HEK293 (cell line): ENCODE results near the gene VASP.

Source experiments
- EGR2 ChIP-seq: fragments of 450-650 bp; formaldehyde crosslinking; IDR thresholded peaks from 2 replicates; pipeline ENCODE4 v1.5.1; 2016; ENCODE audit warnings: low read depth, missing biosample characterization, missing genetic modification characterization
- FEZF1 ChIP-seq: fragments of 450-650 bp; formaldehyde crosslinking; IDR thresholded peaks from 2 replicates; pipeline ENCODE4 v1.5.1; 2016; ENCODE audit warnings: missing biosample characterization, missing genetic modification characterization
- HOXC10 ChIP-seq: sonication (generic); formaldehyde crosslinking; IDR thresholded peaks from 2 replicates; pipeline ENCODE4 v1.8.1; 2023; ENCODE audit warnings: mild to moderate bottlenecking, missing genetic modification reagents
- KLF10 ChIP-seq: fragments of 450-650 bp; IDR thresholded peaks from 2 replicates; pipeline ENCODE4 v1.5.1; 2018; ENCODE audit warnings: missing biosample characterization, mild to moderate bottlenecking, missing genetic modification characterization
- KLF8 ChIP-seq: fragments of 450-650 bp; formaldehyde crosslinking; IDR thresholded peaks from 2 replicates; pipeline ENCODE4 v1.5.1; 2016; ENCODE audit warnings: missing biosample characterization, missing genetic modification characterization
- PRDM6 ChIP-seq: fragments of 450-650 bp; formaldehyde crosslinking; IDR thresholded peaks from 2 replicates; pipeline ENCODE4 v1.5.1; 2017; ENCODE audit warnings: missing biosample characterization, missing genetic modification characterization
- SCRT1 ChIP-seq: fragments of 450-650 bp; formaldehyde crosslinking; IDR thresholded peaks from 2 replicates; pipeline ENCODE4 v1.5.1; 2016; ENCODE audit warnings: missing biosample characterization, missing genetic modification characterization, borderline replicate concordance
- SCRT2 ChIP-seq: fragments of 450-650 bp; formaldehyde crosslinking; IDR thresholded peaks from 2 replicates; pipeline ENCODE4 v1.5.1; 2016; ENCODE audit warnings: missing biosample characterization, missing genetic modification characterization
- SETDB1 ChIP-seq: IDR thresholded peaks from one replicate; pipeline ENCODE4 v1.6.1; 2017; ENCODE audit warnings: mild to moderate bottlenecking, low read length, moderate library complexity, mixed read lengths; ENCODE audit not compliant: insufficient read length
- ZBTB20 ChIP-seq: fragments of 450-650 bp; formaldehyde crosslinking; IDR thresholded peaks from 2 replicates; pipeline ENCODE4 v1.5.1; 2016; ENCODE audit warnings: missing biosample characterization, missing genetic modification characterization
- ZBTB8A ChIP-seq: fragments of 450-650 bp; formaldehyde crosslinking; IDR thresholded peaks from 2 replicates; pipeline ENCODE4 v1.5.1; 2016; ENCODE audit warnings: missing biosample characterization, missing genetic modification characterization
- ZFHX2 ChIP-seq: fragments of 450-650 bp; formaldehyde crosslinking; conservative IDR thresholded peaks from 2 replicates; pipeline ENCODE4 v1.5.1; 2016; ENCODE audit warnings: missing biosample characterization, missing genetic modification characterization
- ZFP41 ChIP-seq: fragments of 450-650 bp; formaldehyde crosslinking; IDR thresholded peaks from 2 replicates; pipeline ENCODE4 v1.5.1; 2016; ENCODE audit warnings: missing biosample characterization, missing genetic modification characterization, borderline replicate concordance
- ZNF112 ChIP-seq: fragments of 450-650 bp; formaldehyde crosslinking; IDR thresholded peaks from 2 replicates; pipeline ENCODE4 v1.5.0; 2017; ENCODE audit warnings: missing biosample characterization, missing genetic modification characterization
- ZNF140 ChIP-seq: fragments of 450-650 bp; formaldehyde crosslinking; IDR thresholded peaks from 2 replicates; pipeline ENCODE4 v1.5.1; 2016; ENCODE audit warnings: missing biosample characterization, missing genetic modification characterization
- ZNF174 ChIP-seq: fragments of 450-650 bp; formaldehyde crosslinking; IDR thresholded peaks from 2 replicates; pipeline ENCODE4 v1.5.0; 2017; ENCODE audit warnings: missing biosample characterization, mild to moderate bottlenecking, missing genetic modification characterization
- ZNF2 ChIP-seq: fragments of 450-650 bp; formaldehyde crosslinking; IDR thresholded peaks from 2 replicates; pipeline ENCODE4 v1.5.1; 2016; ENCODE audit warnings: missing biosample characterization, missing genetic modification characterization
- ZNF211 ChIP-seq: fragments of 450-650 bp; formaldehyde crosslinking; IDR thresholded peaks from 2 replicates; pipeline ENCODE4 v1.5.1; 2016; ENCODE audit warnings: low read depth, missing biosample characterization, missing genetic modification characterization
- ZNF248 ChIP-seq: fragments of 450-650 bp; formaldehyde crosslinking; IDR thresholded peaks from 2 replicates; pipeline ENCODE4 v1.5.1; 2017; ENCODE audit warnings: missing biosample characterization, missing genetic modification characterization
- ZNF292 ChIP-seq: fragments of 450-650 bp; formaldehyde crosslinking; IDR thresholded peaks from 2 replicates; pipeline ENCODE4 v1.5.1; 2016; ENCODE audit warnings: low read depth, missing biosample characterization, missing genetic modification characterization, borderline replicate concordance
- ZNF354C ChIP-seq: fragments of 450-650 bp; formaldehyde crosslinking; IDR thresholded peaks from 2 replicates; pipeline ENCODE4 v1.5.1; 2016; ENCODE audit warnings: missing biosample characterization, missing genetic modification characterization, low read depth, borderline replicate concordance
- ZNF404 ChIP-seq: fragments of 450-650 bp; formaldehyde crosslinking; IDR thresholded peaks from 2 replicates; pipeline ENCODE4 v1.5.1; 2017; ENCODE audit warnings: missing biosample characterization, missing genetic modification characterization
- ZNF548 ChIP-seq: fragments of 450-650 bp; formaldehyde crosslinking; IDR thresholded peaks from 2 replicates; pipeline ENCODE4 v1.5.1; 2016; ENCODE audit warnings: missing biosample characterization, missing genetic modification characterization
- ZNF585B ChIP-seq: fragments of 450-650 bp; formaldehyde crosslinking; IDR thresholded peaks from 2 replicates; pipeline ENCODE4 v1.5.1; 2016; ENCODE audit warnings: missing biosample characterization, missing genetic modification characterization
- ZNF654 ChIP-seq: fragments of 450-650 bp; formaldehyde crosslinking; IDR thresholded peaks from 2 replicates; pipeline ENCODE4 v1.5.1; 2016; ENCODE audit warnings: low read depth, missing biosample characterization, missing genetic modification characterization
- ZNF658 ChIP-seq: fragments of 450-650 bp; formaldehyde crosslinking; IDR thresholded peaks from 2 replicates; pipeline ENCODE4; 2016; ENCODE audit warnings: missing biosample characterization, missing genetic modification characterization
- ZNF664 ChIP-seq: fragments of 450-650 bp; formaldehyde crosslinking; IDR thresholded peaks from 2 replicates; pipeline ENCODE4 v1.5.1; 2016; ENCODE audit warnings: missing biosample characterization, missing genetic modification characterization
- ZNF677 ChIP-seq: fragments of 450-650 bp; IDR thresholded peaks from 2 replicates; pipeline ENCODE4 v1.5.0; 2018; ENCODE audit warnings: missing biosample characterization, mild to moderate bottlenecking, missing genetic modification characterization, moderate library complexity
- ZNF707 ChIP-seq: fragments of 450-650 bp; formaldehyde crosslinking; IDR thresholded peaks from 2 replicates; pipeline ENCODE4 v1.5.1; 2016; ENCODE audit warnings: missing biosample characterization, missing genetic modification characterization
- ZNF792 ChIP-seq: fragments of 450-650 bp; formaldehyde crosslinking; IDR thresholded peaks from 2 replicates; pipeline ENCODE4 v1.5.1; 2016; ENCODE audit warnings: missing biosample characterization, missing genetic modification characterization
- ZNF837 ChIP-seq: fragments of 450-650 bp; formaldehyde crosslinking; IDR thresholded peaks from 2 replicates; pipeline ENCODE4 v1.5.1; 2016; ENCODE audit warnings: missing biosample characterization, missing genetic modification characterization
- TF ChIP-seq, protein P1 (sequence below): fragments of 450-650 bp; formaldehyde crosslinking; IDR thresholded peaks from 2 replicates; pipeline ENCODE4 v1.5.1; 2016; ENCODE audit warnings: missing biosample characterization, missing genetic modification characterization
- TF ChIP-seq, protein P2 (sequence below): fragments of 450-650 bp; formaldehyde crosslinking; IDR thresholded peaks from 2 replicates; pipeline ENCODE4 v1.5.1; 2016; ENCODE audit warnings: missing biosample characterization, missing genetic modification characterization
- TF ChIP-seq, protein P3 (sequence below): fragments of 450-650 bp; formaldehyde crosslinking; IDR thresholded peaks from 2 replicates; pipeline ENCODE4 v1.5.1; 2017; ENCODE audit warnings: missing biosample characterization, missing genetic modification characterization
- TF ChIP-seq, protein P4 (sequence below): fragments of 450-650 bp; formaldehyde crosslinking; IDR thresholded peaks from 2 replicates; pipeline ENCODE4 v1.5.1; 2016; ENCODE audit warnings: missing biosample characterization, missing genetic modification characterization, borderline replicate concordance

VASP gene

DNA sequence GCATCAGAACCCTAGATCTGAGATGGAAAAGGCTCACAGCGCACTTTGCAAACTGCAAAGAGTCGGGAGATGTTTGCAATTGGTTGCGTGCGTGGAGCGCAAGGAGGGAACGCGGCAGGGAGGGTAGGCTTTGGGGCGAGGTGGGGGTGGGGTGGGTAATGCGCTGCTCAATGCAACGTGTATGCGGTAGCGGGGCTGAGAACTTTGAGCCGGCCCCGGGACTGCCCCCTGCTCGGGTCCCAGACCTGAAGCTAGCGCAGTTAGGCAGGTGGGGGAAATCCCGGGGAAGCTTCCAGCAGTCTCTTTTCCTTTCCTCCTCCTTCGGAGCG lies 38.5 kb upstream of the VASP start (continued):
- TF ChIP-seq, protein P1, sequence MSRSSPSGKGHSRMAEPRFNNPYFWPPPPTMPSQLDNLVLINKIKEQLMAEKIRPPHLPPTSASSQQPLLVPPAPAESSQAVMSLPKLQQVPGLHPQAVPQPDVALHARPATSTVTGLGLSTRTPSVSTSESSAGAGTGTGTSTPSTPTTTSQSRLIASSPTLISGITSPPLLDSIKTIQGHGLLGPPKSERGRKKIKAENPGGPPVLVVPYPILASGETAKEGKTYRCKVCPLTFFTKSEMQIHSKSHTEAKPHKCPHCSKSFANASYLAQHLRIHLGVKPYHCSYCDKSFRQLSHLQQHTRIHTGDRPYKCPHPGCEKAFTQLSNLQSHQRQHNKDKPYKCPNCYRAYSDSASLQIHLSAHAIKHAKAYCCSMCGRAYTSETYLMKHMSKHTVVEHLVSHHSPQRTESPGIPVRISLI (tag by site-specific recombination): no peak
- no peak for TF ChIP-seq ZNF140
- TF ChIP-seq ZNF548: no peak
- no peak for TF ChIP-seq EGR2 (tag by site-specific recombination)
- TF ChIP-seq FEZF1 (tag by site-specific recombination): 0 out of 2 replicates have a peak, but pooled peaks have one; percentile 6
- no peak for TF ChIP-seq KLF10 (tag by site-specific recombination)
- no peak for TF ChIP-seq HOXC10 (CRISPR knock-in tag)
- TF ChIP-seq, protein P2, sequence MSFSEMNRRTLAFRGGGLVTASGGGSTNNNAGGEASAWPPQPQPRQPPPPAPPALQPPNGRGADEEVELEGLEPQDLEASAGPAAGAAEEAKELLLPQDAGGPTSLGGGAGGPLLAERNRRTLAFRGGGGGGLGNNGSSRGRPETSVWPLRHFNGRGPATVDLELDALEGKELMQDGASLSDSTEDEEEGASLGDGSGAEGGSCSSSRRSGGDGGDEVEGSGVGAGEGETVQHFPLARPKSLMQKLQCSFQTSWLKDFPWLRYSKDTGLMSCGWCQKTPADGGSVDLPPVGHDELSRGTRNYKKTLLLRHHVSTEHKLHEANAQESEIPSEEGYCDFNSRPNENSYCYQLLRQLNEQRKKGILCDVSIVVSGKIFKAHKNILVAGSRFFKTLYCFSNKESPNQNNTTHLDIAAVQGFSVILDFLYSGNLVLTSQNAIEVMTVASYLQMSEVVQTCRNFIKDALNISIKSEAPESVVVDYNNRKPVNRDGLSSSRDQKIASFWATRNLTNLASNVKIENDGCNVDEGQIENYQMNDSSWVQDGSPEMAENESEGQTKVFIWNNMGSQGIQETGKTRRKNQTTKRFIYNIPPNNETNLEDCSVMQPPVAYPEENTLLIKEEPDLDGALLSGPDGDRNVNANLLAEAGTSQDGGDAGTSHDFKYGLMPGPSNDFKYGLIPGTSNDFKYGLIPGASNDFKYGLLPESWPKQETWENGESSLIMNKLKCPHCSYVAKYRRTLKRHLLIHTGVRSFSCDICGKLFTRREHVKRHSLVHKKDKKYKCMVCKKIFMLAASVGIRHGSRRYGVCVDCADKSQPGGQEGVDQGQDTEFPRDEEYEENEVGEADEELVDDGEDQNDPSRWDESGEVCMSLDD: no peak
- no peak for TF ChIP-seq ZNF292 (tag by site-specific recombination)
- TF ChIP-seq ZFHX2 (tag by site-specific recombination): no peak
- TF ChIP-seq SCRT2: no peak
- no peak for TF ChIP-seq ZNF658
- TF ChIP-seq PRDM6 (tag by site-specific recombination): no peak
- no peak for TF ChIP-seq ZBTB8A (tag by site-specific recombination)
- TF ChIP-seq ZNF2: no peak
- TF ChIP-seq ZNF664 (tag by site-specific recombination): no peak
- no peak for TF ChIP-seq ZNF404 (tag by site-specific recombination)
- TF ChIP-seq ZNF354C: no peak
- TF ChIP-seq SCRT1 (tag by site-specific recombination): no peak
- TF ChIP-seq, protein P3, sequence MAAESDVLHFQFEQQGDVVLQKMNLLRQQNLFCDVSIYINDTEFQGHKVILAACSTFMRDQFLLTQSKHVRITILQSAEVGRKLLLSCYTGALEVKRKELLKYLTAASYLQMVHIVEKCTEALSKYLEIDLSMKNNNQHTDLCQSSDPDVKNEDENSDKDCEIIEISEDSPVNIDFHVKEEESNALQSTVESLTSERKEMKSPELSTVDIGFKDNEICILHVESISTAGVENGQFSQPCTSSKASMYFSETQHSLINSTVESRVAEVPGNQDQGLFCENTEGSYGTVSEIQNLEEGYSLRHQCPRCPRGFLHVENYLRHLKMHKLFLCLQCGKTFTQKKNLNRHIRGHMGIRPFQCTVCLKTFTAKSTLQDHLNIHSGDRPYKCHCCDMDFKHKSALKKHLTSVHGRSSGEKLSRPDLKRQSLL (tag by site-specific recombination): 0 out of 2 replicates have a peak, but pooled peaks have one; percentile 20
- TF ChIP-seq ZNF585B: no peak
- TF ChIP-seq ZNF112: no peak
- TF ChIP-seq ZNF211 (tag by site-specific recombination): no peak
- no peak for TF ChIP-seq ZBTB20 (tag by site-specific recombination)
- TF ChIP-seq ZNF707 (tag by site-specific recombination): no peak
- TF ChIP-seq ZNF654: no peak
- TF ChIP-seq ZNF837 (tag by site-specific recombination): no peak
- no peak for TF ChIP-seq ZNF174 (tag by site-specific recombination)
- no peak for TF ChIP-seq ZNF677 (tag by site-specific recombination)
- TF ChIP-seq, protein P4, sequence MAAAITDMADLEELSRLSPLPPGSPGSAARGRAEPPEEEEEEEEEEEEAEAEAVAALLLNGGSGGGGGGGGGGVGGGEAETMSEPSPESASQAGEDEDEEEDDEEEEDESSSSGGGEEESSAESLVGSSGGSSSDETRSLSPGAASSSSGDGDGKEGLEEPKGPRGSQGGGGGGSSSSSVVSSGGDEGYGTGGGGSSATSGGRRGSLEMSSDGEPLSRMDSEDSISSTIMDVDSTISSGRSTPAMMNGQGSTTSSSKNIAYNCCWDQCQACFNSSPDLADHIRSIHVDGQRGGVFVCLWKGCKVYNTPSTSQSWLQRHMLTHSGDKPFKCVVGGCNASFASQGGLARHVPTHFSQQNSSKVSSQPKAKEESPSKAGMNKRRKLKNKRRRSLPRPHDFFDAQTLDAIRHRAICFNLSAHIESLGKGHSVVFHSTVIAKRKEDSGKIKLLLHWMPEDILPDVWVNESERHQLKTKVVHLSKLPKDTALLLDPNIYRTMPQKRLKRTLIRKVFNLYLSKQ (tag by site-specific recombination): no peak
- TF ChIP-seq KLF8 (tag by site-specific recombination): no peak
- no peak for TF ChIP-seq ZNF792 (tag by site-specific recombination)
- TF ChIP-seq ZFP41 (tag by site-specific recombination): no peak
- no peak for TF ChIP-seq SETDB1
- TF ChIP-seq ZNF248 (tag by site-specific recombination): no peak
